ENCODE measurements around the gene P2RY8.
"Not testable (repeated sequence)": the region's sequence is repeated elsewhere in the genome, so short reads cannot be mapped to it uniquely, and the experiment has no call there.

The P2RY8 gene

DNA sequence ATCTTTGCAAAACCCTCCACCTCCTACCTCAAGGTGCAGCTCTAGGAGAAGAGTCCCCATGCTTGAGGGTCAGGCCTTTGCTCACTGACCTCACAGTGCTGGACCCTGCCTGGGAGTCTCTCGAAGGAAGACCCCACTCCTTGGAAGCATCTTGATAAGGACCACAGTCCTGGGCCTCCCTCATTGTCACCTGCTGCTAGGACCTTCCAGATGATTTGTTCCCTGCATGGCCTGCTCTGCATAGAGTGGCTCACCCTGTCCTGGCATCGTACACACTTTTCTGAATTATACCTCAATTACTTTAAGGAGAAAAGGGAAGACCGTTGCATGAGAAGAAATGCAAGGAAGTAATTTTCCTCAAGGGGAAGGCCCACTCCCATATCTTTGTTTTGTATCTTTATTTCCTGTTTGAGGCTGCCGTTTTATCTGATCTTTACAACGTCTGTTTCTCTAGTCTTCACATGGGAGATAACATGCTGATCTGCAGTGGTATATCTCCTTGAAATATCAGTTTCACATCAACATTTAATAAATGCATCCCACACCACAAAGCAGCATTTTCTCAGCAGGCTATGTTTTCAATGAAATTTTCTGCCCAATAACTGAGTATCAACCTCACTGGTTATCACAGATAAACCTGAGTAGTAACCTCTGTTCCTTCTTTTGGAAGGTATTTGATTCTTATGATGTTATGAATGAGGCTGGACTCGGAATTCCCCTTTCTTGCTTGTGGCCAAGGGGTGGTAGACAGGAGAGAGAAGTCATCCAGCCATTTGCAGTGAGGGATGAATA, 39.4 kb upstream of the P2RY8 start:
- DNase-seq (ENCODE audit: low read depth): no peak
- H3K4me3 ChIP-seq (ENCODE audit: low read length): no peak overlapping the region
- TF ChIP-seq, protein P1, sequence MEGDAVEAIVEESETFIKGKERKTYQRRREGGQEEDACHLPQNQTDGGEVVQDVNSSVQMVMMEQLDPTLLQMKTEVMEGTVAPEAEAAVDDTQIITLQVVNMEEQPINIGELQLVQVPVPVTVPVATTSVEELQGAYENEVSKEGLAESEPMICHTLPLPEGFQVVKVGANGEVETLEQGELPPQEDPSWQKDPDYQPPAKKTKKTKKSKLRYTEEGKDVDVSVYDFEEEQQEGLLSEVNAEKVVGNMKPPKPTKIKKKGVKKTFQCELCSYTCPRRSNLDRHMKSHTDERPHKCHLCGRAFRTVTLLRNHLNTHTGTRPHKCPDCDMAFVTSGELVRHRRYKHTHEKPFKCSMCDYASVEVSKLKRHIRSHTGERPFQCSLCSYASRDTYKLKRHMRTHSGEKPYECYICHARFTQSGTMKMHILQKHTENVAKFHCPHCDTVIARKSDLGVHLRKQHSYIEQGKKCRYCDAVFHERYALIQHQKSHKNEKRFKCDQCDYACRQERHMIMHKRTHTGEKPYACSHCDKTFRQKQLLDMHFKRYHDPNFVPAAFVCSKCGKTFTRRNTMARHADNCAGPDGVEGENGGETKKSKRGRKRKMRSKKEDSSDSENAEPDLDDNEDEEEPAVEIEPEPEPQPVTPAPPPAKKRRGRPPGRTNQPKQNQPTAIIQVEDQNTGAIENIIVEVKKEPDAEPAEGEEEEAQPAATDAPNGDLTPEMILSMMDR (IDR thresholded peaks at IDR 0.05; ENCODE audit: insufficient read depth, low read depth, low read length, missing control alignments): no peak

DNA sequence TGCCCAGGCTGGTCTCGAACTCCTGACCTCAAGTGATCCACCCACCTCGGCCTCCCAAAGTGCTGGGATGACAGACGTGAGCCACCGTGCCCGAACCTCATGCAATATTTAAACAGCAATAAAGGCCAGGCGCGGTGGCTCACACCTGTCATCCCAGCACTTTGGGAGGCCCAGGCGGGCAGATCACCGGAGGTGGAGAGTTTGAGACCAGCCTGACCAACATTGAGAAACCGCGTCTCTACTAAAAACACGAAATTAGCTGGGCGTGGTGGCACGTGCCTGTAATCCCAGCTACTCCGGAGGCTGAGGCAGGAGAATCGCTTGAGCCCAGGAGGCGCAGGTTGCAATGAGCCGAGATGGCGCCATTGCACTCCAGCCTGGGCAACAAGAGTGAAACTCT, 37.2 kb upstream of the P2RY8 start:
- not testable (repeated sequence) for DNase-seq (ENCODE audit: low read depth); H3K4me3 ChIP-seq (ENCODE audit: low read length)

GRCh38 chrX:1564750-1565683, 28.0 kb upstream of the P2RY8 start:
- TF ChIP-seq, protein P1 (IDR thresholded peaks at IDR 0.05; ENCODE audit: insufficient read depth, low read depth, low read length, missing control alignments): no peak
- no peak overlapping the region for H3K4me3 ChIP-seq (ENCODE audit: low read length)
- DNase-seq (ENCODE audit: low read depth): no peak

DNA sequence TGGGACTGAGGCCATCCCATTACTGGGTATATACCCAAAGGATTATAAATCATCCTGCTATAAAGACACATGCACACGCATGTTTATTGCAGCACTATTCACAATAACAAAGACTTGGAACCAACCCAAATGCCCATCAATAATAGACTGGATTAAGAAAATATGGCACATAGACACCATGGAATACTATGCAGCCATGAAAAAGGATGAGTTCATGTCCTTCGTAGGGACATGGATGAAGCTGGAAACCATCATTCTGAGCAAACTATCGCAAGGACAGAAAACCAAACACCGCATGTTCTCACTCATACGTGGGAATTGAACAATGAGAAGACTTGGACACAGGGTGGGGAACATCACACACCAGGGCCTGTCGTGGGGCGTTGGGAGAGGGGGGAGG, 27.1 kb upstream of the P2RY8 start:
- not testable (repeated sequence) for DNase-seq (ENCODE audit: low read depth); H3K4me3 ChIP-seq (ENCODE audit: low read length)

DNA sequence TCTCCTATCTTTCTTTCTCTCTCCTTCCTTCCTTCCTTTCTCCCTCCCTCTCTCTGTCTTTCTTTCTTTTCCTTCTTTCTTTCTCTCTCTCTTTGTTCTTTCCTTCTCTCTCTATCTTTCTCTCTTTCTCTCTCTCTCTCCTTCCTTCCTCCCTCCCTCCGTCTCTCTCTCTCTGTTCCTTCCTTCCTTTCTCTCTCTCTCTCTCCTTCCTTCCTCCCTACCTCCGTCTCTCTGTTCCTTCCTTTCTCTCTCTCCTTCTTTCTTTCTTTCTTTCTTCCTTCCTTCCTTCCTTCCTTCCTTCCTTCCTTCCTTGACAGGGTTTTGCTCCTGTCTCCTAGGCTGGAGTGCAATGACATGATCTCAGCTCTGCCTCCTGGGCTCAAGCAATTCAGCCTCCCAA, 24.2 kb upstream of the P2RY8 start:
- DNase-seq (ENCODE audit: low read depth): no peak
- H3K4me3 ChIP-seq (ENCODE audit: low read length): no peak overlapping the region
- TF ChIP-seq, protein P1 (IDR thresholded peaks at IDR 0.05; ENCODE audit: insufficient read depth, low read depth, low read length, missing control alignments): no peak

- TF ChIP-seq, protein P1 (IDR thresholded peaks at IDR 0.05; ENCODE audit: insufficient read depth, low read depth, low read length, missing control alignments): no peak
- DNase-seq (ENCODE audit: low read depth): no peak
- H3K4me3 ChIP-seq (ENCODE audit: low read length): no peak overlapping the region
Observed at GRCh38 chrX:1558761-1559468, 21.9 kb upstream of the P2RY8 start.

DNA sequence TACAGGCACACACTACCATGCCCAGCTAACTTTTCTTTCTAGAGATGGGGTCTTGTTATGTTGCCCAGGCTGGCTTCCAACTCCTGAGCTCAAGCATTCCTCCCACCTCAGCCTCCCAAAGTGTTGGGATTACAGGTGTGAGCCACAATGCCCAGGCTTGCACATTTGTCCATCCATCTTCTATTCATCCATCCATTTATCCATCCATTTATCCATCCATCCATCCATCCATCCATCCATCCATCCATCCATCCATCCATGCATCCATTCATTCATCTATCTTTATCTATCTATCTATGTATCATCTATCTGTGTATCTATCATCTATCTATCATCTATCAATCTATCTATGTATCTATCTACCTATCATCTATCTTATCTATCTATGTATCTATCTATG, 20.5 kb upstream of the P2RY8 start:
- not testable (repeated sequence) for DNase-seq (ENCODE audit: low read depth); H3K4me3 ChIP-seq (ENCODE audit: low read length)

DNA sequence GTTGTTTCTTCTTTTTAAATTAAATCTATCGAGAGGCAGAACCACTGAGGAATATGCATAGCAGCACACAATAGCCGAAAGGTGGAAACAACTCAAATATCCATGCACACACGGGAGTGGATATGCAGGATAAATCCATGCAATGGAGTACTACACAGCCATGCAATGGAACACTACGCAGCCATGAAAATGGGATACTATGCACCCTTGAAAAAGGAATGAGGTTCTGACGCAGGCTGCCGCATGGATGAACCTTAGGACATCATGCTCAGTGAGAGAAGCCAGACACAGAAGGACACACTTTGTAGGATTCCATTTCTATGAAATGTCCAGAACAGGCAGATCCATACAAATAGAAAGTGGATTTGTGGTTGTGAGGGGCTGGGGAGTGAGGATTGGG, 18.4 kb upstream of the P2RY8 start:
- no peak overlapping the region for H3K4me3 ChIP-seq (ENCODE audit: low read length)
- DNase-seq (ENCODE audit: low read depth): no peak
- TF ChIP-seq, protein P1 (IDR thresholded peaks at IDR 0.05; ENCODE audit: insufficient read depth, low read depth, low read length, missing control alignments): no peak
